ENCODE data around the gene MYH14. TPM values are rescaled to one million over a fixed set of nuclear protein-coding genes. Genes with fewer than 3 reads are reported as not detected.
"Not testable (repeated sequence)": the region's sequence is repeated elsewhere in the genome, so short reads cannot be mapped to it uniquely, and the experiment has no call there.

MYH14 gene
- total RNA-seq, 1 donor from 2014 or later, result not detected

- H3K4me1 Mint-ChIP-seq (ENCODE audit: unreplicated experiment), result no peaks in the 10 kb centered on the region
These were observed 23.1 kb downstream of the MYH14 start for GRCh38 chr19:50226536-50226935.

GRCh38 chr19:50228153-50228552 lies 24.7 kb downstream of the MYH14 start:
- H3K9me3 Mint-ChIP-seq (ENCODE audit: unreplicated experiment), result peaks cover 33% of the 10 kb centered on the region
- H3K36me3 Mint-ChIP-seq (ENCODE audit: low read depth, unreplicated experiment), result peaks cover 11% of the 10 kb centered on the region
- H3K4me3 Mint-ChIP-seq (ENCODE audit: unreplicated experiment); DNase-seq (ENCODE audit: low spot score); H3K4me1 Mint-ChIP-seq (ENCODE audit: unreplicated experiment); H3K27ac Mint-ChIP-seq (ENCODE audit: unreplicated experiment): not testable (repeated sequence)
- H3K27me3 Mint-ChIP-seq (ENCODE audit: unreplicated experiment), result peaks cover 17% of the 10 kb centered on the region

More at GRCh38 chr19:50226536-50226935, 23.1 kb downstream of the MYH14 start:
- Mint-ChIP-seq H3K9me3 (ENCODE audit: unreplicated experiment) (peaks cover 40% of the 10 kb centered on the region), H3K4me3 (ENCODE audit: unreplicated experiment) (no peak overlapping the region), H3K27ac (ENCODE audit: unreplicated experiment) (no peak overlapping the region), H3K27me3 (ENCODE audit: unreplicated experiment) (peaks cover 19% of the 10 kb centered on the region), H3K36me3 (ENCODE audit: low read depth, unreplicated experiment) (peaks cover 15% of the 10 kb centered on the region)
- no peak for TF ChIP-seq CTCF (IDR thresholded peaks at IDR 0.05; ENCODE audit: unreplicated experiment)
- no peak for DNase-seq (ENCODE audit: low spot score)

GRCh38 chr19:50230379-50231351 lies 27.2 kb downstream of the MYH14 start:
- no peak overlapping the region for H3K4me3 Mint-ChIP-seq (ENCODE audit: unreplicated experiment)
- H3K27me3 Mint-ChIP-seq (ENCODE audit: unreplicated experiment), result peaks cover 12% of the 10 kb centered on the region
- no peak overlapping the region for H3K27ac Mint-ChIP-seq (ENCODE audit: unreplicated experiment)
- H3K4me1 Mint-ChIP-seq (ENCODE audit: unreplicated experiment), result no peaks in the 10 kb centered on the region
- peaks cover 11% of the 10 kb centered on the region for H3K36me3 Mint-ChIP-seq (ENCODE audit: low read depth, unreplicated experiment)
- peaks cover 26% of the 10 kb centered on the region for H3K9me3 Mint-ChIP-seq (ENCODE audit: unreplicated experiment)
- DNase-seq (ENCODE audit: low spot score), result no peak
- TF ChIP-seq CTCF (IDR thresholded peaks at IDR 0.05; ENCODE audit: unreplicated experiment), result no peak

- H3K27ac Mint-ChIP-seq (ENCODE audit: unreplicated experiment); H3K4me1 Mint-ChIP-seq (ENCODE audit: unreplicated experiment): not testable (repeated sequence)
- peaks cover 26% of the 10 kb centered on the region for H3K9me3 Mint-ChIP-seq (ENCODE audit: unreplicated experiment)
These were observed 28.0 kb downstream of the MYH14 start for GRCh38 chr19:50231417-50231816.

GRCh38 chr19:50231821-50232220 lies 28.4 kb downstream of the MYH14 start:
- H3K9me3 Mint-ChIP-seq (ENCODE audit: unreplicated experiment), result peaks cover 26% of the 10 kb centered on the region
- no peaks in the 10 kb centered on the region for H3K4me1 Mint-ChIP-seq (ENCODE audit: unreplicated experiment)
- H3K4me3 Mint-ChIP-seq (ENCODE audit: unreplicated experiment), result no peak overlapping the region
- peaks cover 14% of the 10 kb centered on the region for H3K27me3 Mint-ChIP-seq (ENCODE audit: unreplicated experiment)
- H3K36me3 Mint-ChIP-seq (ENCODE audit: low read depth, unreplicated experiment), result peaks cover 11% of the 10 kb centered on the region
- TF ChIP-seq CTCF (IDR thresholded peaks at IDR 0.05; ENCODE audit: unreplicated experiment), result no peak
- H3K27ac Mint-ChIP-seq (ENCODE audit: unreplicated experiment), result no peak overlapping the region
- DNase-seq (ENCODE audit: low spot score), result no peak

More at GRCh38 chr19:50231417-50231816, 28.0 kb downstream of the MYH14 start:
- Mint-ChIP-seq H3K36me3 (ENCODE audit: low read depth, unreplicated experiment) (peaks cover 11% of the 10 kb centered on the region), H3K27me3 (ENCODE audit: unreplicated experiment) (peaks cover 13% of the 10 kb centered on the region)
- DNase-seq (ENCODE audit: low spot score); H3K4me3 Mint-ChIP-seq (ENCODE audit: unreplicated experiment): not testable (repeated sequence)

GRCh38 chr19:50232600-50232999 lies 29.2 kb downstream of the MYH14 start:
- no peaks in the 10 kb centered on the region for H3K4me1 Mint-ChIP-seq (ENCODE audit: unreplicated experiment)
- DNase-seq (ENCODE audit: low spot score), result no peak
- H3K27ac Mint-ChIP-seq (ENCODE audit: unreplicated experiment), result no peak overlapping the region
- no peak overlapping the region for H3K4me3 Mint-ChIP-seq (ENCODE audit: unreplicated experiment)
- H3K36me3 Mint-ChIP-seq (ENCODE audit: low read depth, unreplicated experiment), result peaks cover 11% of the 10 kb centered on the region
- H3K9me3 Mint-ChIP-seq (ENCODE audit: unreplicated experiment), result peaks cover 27% of the 10 kb centered on the region
- H3K27me3 Mint-ChIP-seq (ENCODE audit: unreplicated experiment), result peaks cover 17% of the 10 kb centered on the region
- TF ChIP-seq CTCF (IDR thresholded peaks at IDR 0.05; ENCODE audit: unreplicated experiment), result no peak

Data from endothelial cell (in vitro differentiated cells).